GM12872 (cell line): ENCODE results near the gene KRTAP20-1.

Experiments
- TF ChIP-seq, protein P1 (sequence below): IDR thresholded peaks from 3 replicates; pipeline ENCODE4 v1.5.1; 2011; ENCODE audit warnings: low read depth, mild to moderate bottlenecking, low read length, moderate library complexity; ENCODE audit not compliant: insufficient read depth

Gene KRTAP20-1

DNA sequence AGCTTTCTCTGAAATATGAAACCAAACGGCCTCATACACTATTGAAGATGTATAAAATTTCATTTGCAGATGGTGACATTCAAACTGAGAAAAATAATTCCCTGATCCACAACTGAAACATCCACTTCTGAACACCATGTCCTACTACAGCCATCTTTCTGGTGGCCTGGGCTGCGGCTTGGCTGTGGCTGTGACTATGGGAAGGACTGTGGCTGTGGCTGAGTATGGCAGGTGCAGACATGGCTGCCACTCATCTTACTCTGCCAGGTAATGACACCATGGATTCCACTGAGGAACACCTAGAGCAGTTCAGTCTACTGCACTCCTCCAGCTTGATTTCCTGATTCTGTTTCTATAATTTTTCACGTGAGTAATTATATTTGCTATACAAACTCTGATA is 4.3 kb downstream of the KRTAP20-1 start, which contains the start of gene KRTAP20-4:
Gene KRTAP20-4, plus strand, starts transcription at position 106 of the 400 bp plus-strand sequence.
- TF ChIP-seq, protein P1, sequence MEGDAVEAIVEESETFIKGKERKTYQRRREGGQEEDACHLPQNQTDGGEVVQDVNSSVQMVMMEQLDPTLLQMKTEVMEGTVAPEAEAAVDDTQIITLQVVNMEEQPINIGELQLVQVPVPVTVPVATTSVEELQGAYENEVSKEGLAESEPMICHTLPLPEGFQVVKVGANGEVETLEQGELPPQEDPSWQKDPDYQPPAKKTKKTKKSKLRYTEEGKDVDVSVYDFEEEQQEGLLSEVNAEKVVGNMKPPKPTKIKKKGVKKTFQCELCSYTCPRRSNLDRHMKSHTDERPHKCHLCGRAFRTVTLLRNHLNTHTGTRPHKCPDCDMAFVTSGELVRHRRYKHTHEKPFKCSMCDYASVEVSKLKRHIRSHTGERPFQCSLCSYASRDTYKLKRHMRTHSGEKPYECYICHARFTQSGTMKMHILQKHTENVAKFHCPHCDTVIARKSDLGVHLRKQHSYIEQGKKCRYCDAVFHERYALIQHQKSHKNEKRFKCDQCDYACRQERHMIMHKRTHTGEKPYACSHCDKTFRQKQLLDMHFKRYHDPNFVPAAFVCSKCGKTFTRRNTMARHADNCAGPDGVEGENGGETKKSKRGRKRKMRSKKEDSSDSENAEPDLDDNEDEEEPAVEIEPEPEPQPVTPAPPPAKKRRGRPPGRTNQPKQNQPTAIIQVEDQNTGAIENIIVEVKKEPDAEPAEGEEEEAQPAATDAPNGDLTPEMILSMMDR, result no peak

DNA sequence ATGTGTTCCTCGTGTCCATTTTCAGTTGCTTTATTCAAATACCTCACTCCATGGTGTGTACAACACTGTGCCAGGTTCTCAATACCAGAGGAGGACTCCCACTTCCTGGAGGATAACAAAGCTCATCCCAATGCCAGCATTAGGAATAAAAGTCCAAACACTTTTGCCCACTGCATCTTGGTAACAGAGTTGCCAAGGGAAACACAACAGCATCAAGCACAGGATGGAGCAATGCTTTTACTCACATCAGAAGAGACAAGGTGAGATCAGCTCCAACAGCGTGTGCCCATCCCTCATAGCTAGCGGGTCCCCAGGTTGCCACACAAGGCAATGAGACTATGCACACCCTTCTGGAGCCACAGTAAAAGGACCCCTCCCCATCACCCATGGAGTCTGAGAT is 7.1 kb downstream of the KRTAP20-1 start:
- TF ChIP-seq, protein P1, result no peak

DNA sequence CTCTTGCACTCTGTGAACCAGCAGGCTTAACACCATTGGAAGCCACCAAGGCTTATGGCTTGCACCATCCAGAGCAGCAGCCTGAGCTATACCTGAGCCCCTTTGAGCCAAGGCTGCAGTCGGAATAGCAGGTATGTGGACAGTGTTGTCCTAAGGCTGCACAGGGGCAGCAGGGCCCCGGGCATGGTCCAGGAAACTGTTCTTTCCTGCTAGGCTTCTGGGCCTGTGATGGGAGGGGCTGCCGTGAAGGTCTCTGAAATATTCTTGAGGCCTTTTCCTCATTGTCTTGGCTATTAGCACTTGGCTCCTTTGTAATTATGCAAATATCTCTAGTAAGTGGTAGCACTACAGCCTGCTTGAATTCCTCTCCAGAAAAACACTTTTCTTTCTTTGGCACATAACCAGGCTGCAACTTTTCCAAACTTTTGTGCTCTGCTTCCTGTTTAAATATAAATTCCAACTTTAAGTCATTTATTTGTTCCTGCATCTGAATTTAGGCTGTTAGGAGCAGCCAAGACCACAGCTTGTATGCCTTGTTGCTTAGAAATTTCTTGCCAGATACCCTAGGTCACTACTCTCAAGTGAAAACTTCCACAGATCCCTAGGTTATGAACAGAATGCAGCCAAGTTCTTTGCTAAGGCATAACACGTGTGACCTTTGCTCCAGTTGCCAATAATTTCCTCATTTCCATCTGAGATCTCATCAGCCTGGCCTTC is 9.4 kb downstream of the KRTAP20-1 start:
- TF ChIP-seq, protein P1, result no peak

DNA sequence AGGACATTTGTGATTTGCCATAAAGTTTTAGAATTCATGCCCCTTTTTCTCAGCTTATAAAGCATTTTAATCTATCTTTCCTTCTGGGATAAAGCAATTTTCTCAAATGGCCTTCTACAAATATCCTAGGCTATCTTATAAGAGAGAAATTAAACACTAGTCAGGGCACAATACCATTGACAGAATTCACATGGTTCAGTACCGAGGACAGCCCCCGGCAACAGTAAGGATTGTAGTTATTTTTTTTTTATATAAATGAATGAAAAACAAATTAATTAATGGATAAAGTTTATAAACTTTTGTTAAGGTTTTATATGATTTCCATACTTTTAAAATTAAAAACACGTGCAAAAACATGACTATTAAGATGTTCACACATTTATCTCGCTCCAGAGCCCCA is 11.9 kb downstream of the KRTAP20-1 start:
- TF ChIP-seq, protein P1, result no peak

DNA sequence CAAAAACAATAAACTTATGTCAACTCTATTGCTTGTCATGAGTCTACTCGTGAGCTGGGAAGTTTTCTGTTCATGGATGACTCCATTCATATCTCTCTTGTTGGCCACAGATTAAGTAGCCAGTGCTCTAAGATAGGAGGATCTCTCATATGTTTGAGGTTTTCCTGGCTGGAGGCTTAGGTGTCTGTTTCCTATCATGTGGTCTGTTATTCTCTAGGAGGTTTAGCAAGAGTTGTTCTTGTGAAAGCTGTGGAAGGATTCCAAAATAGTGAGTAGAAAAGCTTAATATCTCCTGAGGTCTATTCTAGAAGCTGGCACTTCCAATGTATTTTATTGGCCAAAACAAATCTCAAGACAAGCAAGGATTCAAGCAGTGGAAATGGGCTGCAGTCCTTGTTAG is 13.0 kb downstream of the KRTAP20-1 start:
- TF ChIP-seq, protein P1, result no peak

DNA sequence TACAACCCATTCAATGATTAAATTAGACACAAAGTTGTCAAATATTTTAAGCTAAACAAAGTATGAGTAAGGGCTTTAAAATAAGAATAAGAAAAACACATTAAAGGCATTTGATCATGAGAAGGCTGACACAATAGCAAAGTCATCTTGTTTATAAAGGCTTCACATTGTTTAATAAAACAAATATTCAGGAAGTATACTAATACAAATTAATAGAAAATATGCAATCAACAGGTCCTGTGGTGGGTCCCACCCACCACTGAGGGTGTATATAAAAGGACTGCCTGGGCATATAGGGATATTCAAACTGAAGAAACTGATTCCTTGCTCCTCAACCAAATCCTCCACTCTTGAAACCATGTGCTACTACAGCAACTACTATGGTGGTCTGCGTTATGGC is 18.7 kb downstream of the KRTAP20-1 start, which contains the start of gene KRTAP20-2:
Gene KRTAP20-2, plus strand, starts transcription at position 301 of the 400 bp plus-strand sequence. Its CDS starts 58 bp downstream, at position 359.
- TF ChIP-seq, protein P1, result no peak

DNA sequence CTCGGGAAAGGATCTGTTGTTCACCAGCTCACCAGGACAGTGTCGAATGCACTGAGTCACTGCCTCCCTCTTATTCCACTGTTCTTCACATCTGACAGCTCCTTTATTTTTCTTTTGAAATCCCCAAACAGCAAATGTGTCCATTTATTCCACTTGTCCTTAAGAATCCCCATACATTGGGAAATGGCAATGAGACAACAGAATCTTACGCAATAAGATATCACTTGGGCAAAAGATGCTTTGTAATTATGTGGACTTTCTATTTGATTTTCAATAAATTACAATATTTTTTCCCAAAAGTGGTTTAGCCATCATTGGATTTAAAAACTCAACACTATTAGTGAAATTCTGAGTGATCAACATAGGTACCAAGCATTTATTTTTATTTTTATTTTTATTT is 22.5 kb downstream of the KRTAP20-1 start:
- TF ChIP-seq, protein P1, result no peak
